Measurements from ENCODE around the gene TMEM235.

Gene TMEM235

DNA sequence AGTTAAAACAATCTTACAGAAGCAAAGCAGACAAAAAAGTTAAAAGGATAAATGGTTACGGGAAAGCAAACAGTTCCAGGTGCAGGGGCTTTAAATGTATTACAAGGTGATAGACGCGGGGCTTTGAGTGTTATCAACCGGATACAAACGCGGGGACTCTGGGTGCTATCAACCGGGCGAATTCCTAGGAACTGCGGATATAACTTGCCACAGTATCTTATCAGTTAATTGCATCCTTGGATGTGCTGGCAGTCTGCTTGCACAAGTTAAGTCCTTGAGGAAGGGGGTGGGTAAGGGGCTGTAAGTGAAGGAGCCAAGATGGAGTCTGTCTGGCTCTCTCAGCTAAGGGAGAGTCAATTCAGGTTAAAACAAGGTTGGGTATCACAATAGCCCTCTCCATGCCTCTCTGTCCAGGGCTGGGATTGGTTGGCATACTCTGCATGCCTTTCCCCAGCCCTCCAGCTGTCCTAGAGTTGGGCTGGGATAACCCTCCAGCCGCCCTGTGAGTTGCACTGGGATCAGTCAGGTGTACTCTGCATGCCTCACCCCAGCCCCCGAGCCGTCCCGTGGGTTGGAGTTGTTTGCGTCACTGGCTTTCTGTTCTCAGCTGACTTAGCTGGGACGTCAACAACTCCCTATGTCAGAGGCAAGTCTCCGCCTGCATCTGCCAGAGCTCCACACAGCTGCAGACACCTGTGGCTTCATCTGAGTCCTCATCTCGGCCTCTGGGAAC, 40.9 kb downstream of the TMEM235 start:
- DNase-seq (ENCODE audit: low spot score), result peak; percentile 90

DNA sequence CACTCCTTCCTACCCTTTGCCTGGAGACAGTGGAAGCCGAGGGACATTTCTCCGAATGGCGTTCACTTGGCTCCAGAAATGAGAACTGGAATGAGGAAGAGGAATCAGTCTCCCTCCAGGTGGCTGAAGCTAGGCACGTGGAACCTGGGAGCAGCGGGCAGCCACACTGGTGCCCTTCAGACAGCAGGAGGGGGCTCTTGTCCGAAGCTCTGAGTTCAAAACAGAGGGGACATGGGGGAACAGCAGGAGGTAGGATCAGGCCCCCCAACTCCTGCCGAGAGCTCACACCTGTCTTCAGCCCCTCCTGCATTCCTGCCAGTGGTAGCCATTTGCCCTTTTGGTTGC, 41.5 kb downstream of the TMEM235 start:
- no peak for DNase-seq (ENCODE audit: low spot score)

DNA sequence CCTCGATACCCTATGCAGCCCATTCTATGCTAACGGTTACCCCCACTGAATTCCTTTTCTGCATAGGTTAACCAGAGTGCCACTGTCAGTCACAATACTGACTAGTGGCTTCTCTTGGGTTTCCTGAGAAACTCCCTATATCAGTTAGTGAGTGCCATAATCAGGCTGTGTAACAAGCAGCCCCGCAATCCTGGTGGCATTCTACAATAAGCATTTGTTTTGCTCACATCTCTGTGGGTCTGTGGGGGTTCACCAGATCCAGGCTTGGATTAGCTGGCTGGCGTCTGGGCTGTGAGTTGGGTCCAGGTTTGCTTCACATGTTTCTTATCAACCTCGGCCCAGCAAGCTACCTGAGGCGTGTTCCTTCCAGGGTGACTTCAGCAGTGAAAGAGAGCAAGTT, 42.4 kb downstream of the TMEM235 start:
- DNase-seq (ENCODE audit: low spot score), result no peak

DNA sequence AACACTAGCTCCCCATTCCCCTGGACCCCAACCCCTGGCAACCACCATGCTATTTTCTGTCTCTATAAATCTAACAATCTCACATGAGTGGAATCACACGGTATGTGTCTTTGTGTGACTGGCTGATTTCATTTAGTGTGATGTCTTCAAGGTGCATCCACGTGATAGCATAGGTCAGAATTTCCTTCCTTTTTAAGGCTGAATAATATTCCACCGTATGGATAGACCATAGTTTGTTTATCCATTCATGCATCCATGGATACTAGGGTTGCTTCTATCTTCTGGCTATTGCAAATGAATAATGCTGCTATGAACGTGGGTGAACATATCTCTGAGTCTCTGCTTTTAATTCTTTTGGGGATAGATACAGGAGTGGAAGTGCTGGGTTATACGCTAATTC, 43.9 kb downstream of the TMEM235 start:
- no peak for DNase-seq (ENCODE audit: low spot score)

DNA sequence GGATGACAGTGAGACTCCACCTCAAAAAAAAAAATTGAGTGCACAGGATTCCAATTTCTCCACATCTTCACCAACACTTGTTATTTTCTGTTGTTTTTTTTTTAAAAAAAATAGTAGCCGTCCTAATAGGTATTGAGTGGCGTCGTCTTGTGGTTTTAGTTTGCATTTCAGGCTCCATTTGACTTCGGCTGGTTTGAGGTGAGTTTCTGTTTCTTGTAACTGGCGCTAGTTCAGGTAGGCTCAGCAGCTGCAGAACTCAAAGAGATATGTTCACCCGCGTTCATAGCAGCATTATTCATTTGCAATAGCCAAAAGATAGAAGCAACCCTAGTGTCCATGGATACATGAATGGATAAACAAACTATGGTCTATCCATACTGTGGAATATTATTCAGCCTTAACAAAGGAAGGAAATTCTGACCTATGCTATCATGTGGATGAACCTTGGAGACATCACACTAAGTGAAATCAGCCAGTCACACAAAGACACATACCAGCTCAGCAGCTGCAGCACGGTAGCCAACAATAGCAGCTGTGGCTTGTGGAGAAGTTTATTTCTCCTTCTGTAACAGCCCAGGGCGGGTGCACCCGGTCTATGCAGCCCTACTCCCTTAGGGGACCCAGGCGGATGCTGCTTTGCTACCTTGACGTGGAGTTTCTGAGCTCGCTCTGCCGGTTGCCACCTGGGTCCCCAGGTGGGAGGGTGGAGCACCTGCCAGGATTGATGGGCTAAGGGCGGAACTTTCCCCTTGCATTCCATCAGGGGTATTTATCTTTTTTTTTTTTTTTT, 44.9 kb downstream of the TMEM235 start:
- peak; percentile 95 for DNase-seq (ENCODE audit: low spot score)

DNA sequence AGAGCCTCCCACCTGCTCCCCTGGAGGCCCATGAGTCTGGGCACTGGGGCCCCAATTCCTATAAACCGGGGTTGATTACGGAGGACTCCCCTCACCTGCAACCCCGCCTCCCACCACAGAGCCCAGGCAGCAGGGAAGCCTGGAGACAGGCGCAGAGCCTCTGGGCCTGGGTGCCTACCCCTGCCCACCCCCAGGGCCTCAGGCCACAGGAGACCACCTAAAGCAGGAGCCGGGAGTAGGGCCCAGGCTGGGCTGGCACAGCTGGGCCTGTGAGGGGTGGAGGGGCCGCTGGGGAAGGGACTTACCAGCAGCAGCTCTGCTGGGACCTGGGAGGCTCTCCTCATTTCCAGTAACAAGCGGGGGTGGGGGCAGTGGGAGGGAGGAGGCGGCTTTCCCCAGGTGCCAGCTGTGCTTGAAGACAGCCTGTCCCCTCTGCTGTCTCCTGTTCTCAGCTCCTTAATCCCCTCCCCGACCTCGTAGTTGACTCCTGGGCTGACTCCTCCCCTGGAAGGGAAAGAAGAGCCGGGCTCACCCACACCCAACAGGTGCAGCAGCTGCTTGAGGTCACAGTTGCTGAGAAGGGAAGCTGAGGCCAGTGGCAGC, 46.8 kb downstream of the TMEM235 start:
- peak; percentile 80 for DNase-seq (ENCODE audit: low spot score)

DNA sequence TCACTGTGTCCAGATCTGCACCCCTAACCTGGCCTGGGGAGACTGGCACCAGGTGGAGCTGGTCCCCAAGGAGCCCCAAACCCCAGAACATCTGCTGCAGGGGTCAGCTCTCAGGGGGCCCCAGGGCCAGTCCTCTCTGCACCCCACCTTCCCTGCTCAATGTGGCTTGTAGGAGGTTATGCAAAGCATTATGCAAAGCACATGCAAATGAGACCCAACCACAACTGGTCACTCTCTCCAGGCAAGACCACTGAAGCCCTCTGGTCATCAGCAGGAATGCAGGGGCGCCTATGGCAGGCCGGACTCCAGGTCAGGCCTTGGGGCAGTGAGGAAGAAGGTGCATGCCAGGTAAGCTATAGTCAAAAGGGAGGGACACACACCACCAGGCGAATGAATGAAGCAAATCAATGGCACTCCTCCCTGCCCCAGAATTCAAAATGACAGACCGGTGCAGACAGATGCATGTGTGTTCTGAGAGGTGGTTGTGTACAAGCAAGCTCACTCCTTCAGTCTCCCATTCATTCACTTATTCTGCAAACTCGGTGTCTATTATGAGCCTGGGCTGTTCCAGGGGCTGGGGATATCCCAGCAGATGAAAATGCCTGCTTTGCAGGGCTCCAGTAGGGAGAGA, 48.0 kb downstream of the TMEM235 start:
- DNase-seq (ENCODE audit: low spot score), result peak; percentile 65

DNA sequence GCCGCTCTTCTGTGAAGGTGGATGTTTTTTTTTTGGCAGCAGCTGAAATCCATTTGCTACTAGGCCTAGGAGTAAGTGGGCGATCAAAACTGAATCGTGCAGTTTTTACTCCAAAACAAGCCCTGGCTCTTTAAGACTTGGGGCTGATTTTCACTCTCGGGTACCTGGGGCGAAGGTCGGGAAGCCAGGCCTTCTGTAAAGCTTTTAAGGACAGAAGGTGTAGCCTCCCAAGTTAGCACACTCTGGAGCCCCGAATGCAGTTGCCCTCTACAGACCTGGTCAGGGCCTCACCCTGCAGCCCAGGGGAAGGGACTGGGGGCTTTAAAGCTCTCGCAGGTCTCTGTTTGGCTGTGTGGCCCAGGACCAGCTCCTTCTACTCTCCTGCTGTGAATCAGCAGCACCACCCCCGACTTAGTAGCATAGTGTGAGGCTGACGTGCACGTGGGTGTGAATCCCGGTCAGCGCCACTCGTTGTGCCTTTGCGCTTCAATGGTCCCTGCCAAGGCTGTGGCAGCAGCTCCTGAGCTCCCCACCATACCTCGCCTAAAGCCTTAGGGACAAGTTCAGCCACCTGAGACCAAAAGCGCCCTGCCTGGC, 49.9 kb downstream of the TMEM235 start:
- DNase-seq (ENCODE audit: low spot score), result no peak

DNA sequence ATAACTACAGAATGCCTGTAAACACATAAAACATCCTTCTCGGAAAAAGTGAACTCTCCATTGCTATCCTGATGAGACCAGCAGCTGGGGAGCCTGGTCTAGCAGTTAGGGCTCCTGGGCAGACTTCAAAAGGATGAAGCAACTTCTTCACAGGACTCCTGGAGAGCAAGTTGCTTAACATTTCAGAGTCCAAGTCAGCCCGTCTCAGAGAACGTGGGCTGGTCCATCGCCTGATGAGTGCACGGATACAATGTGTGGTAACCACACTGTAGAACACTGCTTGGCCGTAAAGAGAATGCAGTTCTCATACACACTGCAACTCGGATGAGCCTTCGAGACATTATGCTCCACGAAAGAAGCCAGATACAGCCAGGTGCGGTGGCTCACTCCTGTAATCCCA, 52.7 kb downstream of the TMEM235 start:
- no peak for DNase-seq (ENCODE audit: low spot score)

DNA sequence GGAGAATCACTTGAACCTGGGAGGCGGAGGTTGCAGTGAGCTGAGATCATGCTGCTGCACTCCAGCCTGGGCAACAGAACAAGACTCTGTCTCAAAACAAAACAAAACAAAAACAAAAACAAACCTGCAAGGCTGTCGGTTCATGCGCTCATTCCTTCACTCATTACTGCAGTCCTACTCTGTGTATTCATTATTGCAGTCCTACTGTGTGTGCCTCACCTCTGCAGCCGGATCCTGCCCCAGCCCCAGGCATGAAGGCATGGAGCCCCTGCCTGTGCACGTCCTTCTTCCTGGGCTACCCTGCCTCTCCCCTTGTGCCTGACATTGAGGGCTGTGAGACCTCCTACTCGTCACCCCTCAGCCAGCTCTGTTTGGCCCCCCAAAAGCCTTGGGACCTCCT, 57.6 kb downstream of the TMEM235 start:
- DNase-seq (ENCODE audit: low spot score), result no peak

DNA sequence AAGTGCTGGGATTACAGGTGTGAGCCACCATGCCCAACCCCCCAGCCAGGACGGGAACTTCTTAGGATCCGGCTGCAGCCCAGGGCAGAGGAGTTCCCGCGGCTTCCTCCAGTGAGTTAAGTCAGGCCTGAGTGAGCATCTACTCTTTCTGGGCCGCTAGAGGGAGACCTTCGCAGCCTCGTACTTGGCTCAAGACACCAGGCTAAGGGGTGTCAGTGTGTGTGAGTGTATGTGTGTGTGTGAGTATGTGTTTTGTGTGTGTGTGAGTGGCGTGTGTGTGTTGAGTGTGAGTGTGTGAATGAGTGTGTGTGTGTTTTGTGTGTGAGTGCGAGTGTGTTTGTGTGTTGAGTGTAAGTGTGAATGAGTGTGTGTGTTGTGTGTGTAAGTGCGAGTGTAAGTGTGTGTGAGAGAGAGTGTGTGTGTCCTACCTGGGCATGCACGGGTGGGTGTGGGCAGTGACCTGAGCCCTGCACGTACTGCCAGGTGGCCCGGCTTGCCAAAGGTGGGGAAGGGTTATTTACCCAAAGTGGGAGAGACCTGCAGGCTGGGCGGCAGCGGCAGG, 58.5 kb downstream of the TMEM235 start:
- peak; percentile 87 for DNase-seq (ENCODE audit: low spot score)
